ENCODE data around the gene ATXN3L. TPM values are rescaled to one million over a fixed set of nuclear protein-coding genes. Genes with fewer than 3 reads are reported as not detected.
A peak's percentile ranks its signal among the peaks of the same experiment; 100 is the strongest.

The ATXN3L gene
- total RNA-seq: not detected
- not detected for polyA plus RNA-seq
- long read RNA-seq, donor 1: 0 reads
- long read RNA-seq, donor 2: 0 reads
- long read RNA-seq, donor 3: 0 reads

- 94 to 100% methylated on average over 2 of the region's 2 CpGs for WGBS, 2 donors
- TF ChIP-seq CTCF (IDR thresholded peaks at IDR 0.05): no peak
- DNase-seq: no peak
- no peaks in the 10 kb centered on the region for H3K4me1 ChIP-seq
- intact Hi-C loops (cut with DNase I): no loop called here
- no peaks in the 10 kb centered on the region for H3K9me3 ChIP-seq
- H3K27me3 ChIP-seq: peaks cover 0 to 6% (median 0%) of the 10 kb centered on the region in 7 donors
- no peak within 1 kb of the TSS for H3K4me3 ChIP-seq
- ATAC-seq: no peak
- H3K27ac ChIP-seq: no peak within 1 kb of the TSS
- no peaks in the 10 kb centered on the region for H3K36me3 ChIP-seq
Measured at GRCh38 chrX:13319953-13320352, at the start of gene ATXN3L. Gene ATXN3L (minus strand): TSS chrX:13320053. CDS start chrX:13319934, 119 bp downstream.

- H3K27me3 ChIP-seq: peaks cover 0 to 37% (median 0%) of the 10 kb centered on the region in 7 donors
- no peak overlapping the region for H3K27ac ChIP-seq
- DNase-seq: no peak
- no peaks in the 10 kb centered on the region for H3K9me3 ChIP-seq
- ATAC-seq: no peak
- H3K4me3 ChIP-seq: no peak overlapping the region
- H3K36me3 ChIP-seq: no peaks in the 10 kb centered on the region
- WGBS, 2 donors: 88 to 94% methylated on average over 3 of the region's 3 CpGs
- H3K4me1 ChIP-seq: peaks cover 0 to 8% (median 0%) of the 10 kb centered on the region in 9 donors
- intact Hi-C loops (cut with DNase I): loop anchor here in 1 of 10 donors (10.0 kb wide), 1 partner anchor 105 kb away; no protein-coding TSS in a partner anchor
- no peak for TF ChIP-seq CTCF (IDR thresholded peaks at IDR 0.05)
Measured at GRCh38 chrX:13369256-13370030, 49.6 kb upstream of the ATXN3L start.

DNA sequence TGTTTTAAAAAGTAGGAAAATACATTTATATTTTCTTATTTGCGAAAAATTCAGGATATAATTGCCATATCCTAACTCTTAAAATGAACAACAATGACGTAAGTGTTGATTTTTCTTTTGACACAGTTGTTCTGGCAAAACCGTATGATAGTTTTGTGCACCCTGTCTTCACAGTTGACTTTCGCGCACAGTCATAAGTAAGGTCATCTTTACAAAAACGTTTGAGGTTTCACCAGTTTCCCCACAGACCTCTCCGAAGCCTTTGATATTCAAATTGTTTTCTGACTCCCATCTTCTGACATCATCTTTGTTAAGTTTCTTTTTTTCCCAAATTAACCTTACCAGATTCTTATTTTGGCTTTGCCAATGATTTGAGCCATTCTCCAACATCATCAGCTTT is 48.1 kb upstream of the ATXN3L start:
- peak in 1 of 8 donors; percentile 50 for ATAC-seq
- Histone ChIP-seq H3K9me3 (no peaks in the 10 kb centered on the region), H3K4me1 (peaks cover 0 to 5% (median 0%) of the 10 kb centered on the region in 9 donors), H3K27me3 (peaks cover 0 to 25% (median 0%) of the 10 kb centered on the region in 7 donors), H3K27ac (peak overlapping the region in 2 of 10 donors; percentile 28 to 35), H3K36me3 (no peaks in the 10 kb centered on the region), H3K4me3 (no peak overlapping the region)
- intact Hi-C loops (cut with DNase I): loop anchor here in 1 of 10 donors (10.0 kb wide), 1 partner anchor 107 kb away; no protein-coding TSS in a partner anchor
- WGBS, 2 donors: 72 to 84% methylated on average over 7 of the region's 7 CpGs
- TF ChIP-seq CTCF (IDR thresholded peaks at IDR 0.05): no peak
- no peak for DNase-seq

GRCh38 chrX:13366698-13367097 is 46.8 kb upstream of the ATXN3L start:
- H3K9me3 ChIP-seq: no peaks in the 10 kb centered on the region
- intact Hi-C loops (cut with DNase I): loop anchor here in 1 of 10 donors (10.0 kb wide), 1 partner anchor 108 kb away; no protein-coding TSS in a partner anchor
- peaks cover 0 to 5% (median 0%) of the 10 kb centered on the region in 9 donors for H3K4me1 ChIP-seq
- peaks cover 0 to 25% (median 0%) of the 10 kb centered on the region in 7 donors for H3K27me3 ChIP-seq
- H3K4me3 ChIP-seq: no peak overlapping the region
- 92 to 98% methylated on average over 4 of the region's 4 CpGs for WGBS, 2 donors
- no peak for ATAC-seq
- H3K36me3 ChIP-seq: no peaks in the 10 kb centered on the region
- H3K27ac ChIP-seq: no peak overlapping the region
- no peak for DNase-seq
- no peak for TF ChIP-seq CTCF (IDR thresholded peaks at IDR 0.05)

Measured in heart right ventricle (tissue), 16 donors.